EH (cell line): Measurements from ENCODE around the gene CALM3.
"Not testable (repeated sequence)": the region's sequence is repeated elsewhere in the genome, so short reads cannot be mapped to it uniquely, and the experiment has no call there.

Experiments
- DNase-seq: peaks from one replicate; pipeline ENCODE4 v3.0.0-alpha.2; 2015; ENCODE audit warnings: low read depth

Gene CALM3

GRCh38 chr19:46615966-46616365 lies 14.8 kb downstream of the CALM3 start:
- no peak for DNase-seq

- peak; percentile 77 for DNase-seq
Observed at GRCh38 chr19:46616631-46617322, 15.6 kb downstream of the CALM3 start.

DNA sequence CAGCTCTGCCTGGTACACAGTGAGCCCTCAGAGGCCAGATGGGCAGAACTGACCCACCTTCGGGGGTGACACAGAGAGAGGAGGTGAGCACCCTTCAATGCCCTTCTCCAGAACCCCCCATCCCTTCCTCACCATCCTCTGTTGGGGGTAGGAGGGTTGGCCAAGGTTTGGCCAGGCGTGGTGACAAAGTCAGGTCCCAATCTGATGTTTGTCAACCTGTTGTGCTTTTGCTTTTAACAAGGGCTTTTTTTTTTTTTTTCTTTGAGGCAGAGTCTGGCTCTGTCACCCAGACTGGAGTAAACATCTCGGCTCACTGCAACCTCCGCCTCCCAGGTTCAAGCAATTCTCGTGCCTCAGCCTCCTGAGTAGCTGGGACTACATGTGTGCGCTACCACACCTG lies 16.5 kb downstream of the CALM3 start:
- DNase-seq = no peak

- no peak for DNase-seq
Observed at GRCh38 chr19:46618670-46619231, 17.6 kb downstream of the CALM3 start.

DNA sequence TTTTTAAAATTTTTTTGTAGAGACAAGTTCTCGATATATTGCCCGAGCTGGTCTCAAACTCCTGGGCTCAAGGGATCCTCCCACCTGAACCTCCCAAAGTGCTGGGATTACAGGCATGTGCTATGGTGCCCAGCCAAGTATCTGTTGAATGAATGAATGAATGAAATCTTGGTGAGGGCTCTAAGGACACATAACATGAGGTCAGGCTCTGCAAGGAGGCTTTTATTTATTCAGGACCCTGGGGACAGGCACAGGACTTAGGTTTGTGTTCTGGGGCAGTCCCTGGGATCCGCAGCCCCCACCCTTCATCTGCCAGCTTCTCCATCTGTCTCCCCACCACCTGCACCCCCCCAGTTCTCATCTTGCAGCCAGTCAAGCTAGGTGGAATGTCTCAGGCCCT lies 19.1 kb downstream of the CALM3 start:
- DNase-seq = no peak

GRCh38 chr19:46620716-46621115 lies 19.6 kb downstream of the CALM3 start:
- peak; percentile 86 for DNase-seq

GRCh38 chr19:46621191-46622117 lies 20.3 kb downstream of the CALM3 start:
- DNase-seq = no peak

DNA sequence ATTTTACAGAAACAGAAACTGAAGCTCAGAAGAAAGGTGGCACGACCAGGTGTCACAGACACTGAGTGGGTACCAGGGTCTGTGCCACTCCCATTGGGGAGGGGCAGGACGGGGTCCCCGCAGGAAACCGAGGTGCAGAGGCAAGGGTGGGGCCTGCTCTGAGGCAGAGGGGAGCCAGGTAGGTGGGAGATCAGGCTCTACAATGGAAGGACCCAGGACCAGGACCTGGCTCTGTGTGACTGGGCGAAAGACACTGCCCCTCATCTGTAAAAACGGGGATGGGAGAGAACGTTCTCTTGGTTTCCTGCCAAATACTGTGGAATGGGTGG lies 21.0 kb downstream of the CALM3 start:
- no peak for DNase-seq

DNA sequence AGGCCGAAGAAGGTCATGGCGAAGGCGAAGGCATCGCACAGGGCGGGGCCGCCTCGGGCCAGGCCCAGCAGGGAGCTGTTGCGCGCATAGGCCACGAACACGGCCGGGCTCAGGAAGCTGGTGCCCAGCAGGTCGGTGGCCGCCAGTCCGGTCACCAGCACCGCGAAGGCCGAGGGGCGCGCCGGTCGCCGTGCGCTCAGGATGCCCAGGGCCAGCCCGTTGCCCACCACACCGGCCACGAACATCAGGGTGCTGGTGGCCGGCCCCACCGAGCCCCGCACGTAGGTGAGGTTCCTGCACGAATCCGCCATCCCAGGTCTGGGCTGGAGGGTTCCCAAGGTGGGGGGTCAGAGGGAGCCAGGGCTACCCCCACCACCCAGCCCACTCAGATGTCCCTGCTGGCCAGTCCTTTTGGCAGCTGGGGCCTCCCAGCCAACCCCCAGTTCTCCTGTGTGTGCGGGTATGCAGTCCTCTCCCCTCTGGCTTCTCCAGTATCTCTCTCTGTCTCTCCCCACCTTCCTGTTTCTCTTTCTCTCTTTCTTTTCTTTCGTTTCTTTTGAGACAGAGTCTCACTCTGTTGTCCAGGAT lies 22.9 kb downstream of the CALM3 start:
- DNase-seq = no peak

DNA sequence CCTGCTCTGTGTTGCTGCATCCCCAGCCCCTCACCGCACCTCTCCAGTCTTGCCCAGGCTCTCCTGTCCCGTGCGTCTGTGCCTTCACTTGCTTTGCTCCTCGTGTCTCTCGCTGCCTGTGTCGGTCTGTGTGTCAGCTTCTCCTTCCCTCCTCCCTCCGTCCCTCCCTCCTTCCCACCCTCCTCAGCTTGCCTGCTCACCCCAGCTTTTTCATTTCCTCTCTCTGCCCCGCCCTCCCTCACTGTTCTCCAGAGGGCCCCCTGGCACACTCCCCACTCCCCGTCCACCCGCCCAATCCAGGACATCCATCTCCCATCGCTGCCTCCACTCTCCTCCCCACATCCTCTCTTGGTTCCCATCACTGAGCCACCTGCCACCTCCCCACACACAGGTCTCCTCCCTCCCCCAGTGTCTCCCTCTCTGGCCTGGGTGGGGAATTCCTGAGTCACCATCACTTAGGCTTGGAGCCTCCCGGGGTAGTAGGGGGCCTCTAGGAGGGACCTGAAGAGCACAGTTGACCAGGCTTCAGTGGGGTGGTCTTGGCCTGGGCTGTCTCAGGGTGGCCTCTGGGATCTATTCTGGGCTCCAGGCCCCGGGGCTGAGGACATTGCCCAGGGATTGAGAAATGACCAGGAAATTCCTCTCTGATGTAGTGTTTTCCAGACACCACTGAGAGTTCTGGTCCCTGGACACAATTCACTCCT lies 24.0 kb downstream of the CALM3 start, which contains the start of gene PTGIR:
Gene PTGIR, minus strand, starts transcription at position 132 of the 704 bp plus-strand sequence. CDS start 864 bp downstream, outside the sequence.
- peak; percentile 94 for DNase-seq

- DNase-seq = no peak
Observed at GRCh38 chr19:46625731-46626130, 24.6 kb downstream of the CALM3 start.

DNA sequence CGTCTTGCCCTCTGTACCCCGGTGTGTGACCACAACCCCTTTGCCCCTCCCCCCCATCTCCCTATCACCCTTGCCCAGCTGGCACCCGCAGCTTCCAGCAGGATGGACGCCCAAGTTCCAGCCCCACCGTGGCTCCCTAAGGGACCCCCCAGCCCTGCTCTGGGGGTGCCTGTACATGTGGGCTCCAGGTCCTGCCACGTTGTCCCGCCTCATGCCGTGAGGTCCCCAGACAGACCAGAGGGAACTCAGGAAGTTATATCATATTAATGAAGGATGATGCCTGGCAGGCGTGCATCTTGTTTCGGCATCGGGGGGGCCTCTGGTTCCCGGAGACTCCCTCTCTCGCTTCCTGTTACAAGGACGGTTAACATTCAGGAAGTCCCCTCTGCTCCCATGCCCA lies 25.3 kb downstream of the CALM3 start:
- DNase-seq = no peak

GRCh38 chr19:46628970-46629369 lies 27.8 kb downstream of the CALM3 start:
- not testable (repeated sequence) for DNase-seq

GRCh38 chr19:46629546-46630025 lies 28.5 kb downstream of the CALM3 start:
- DNase-seq = no peak

DNA sequence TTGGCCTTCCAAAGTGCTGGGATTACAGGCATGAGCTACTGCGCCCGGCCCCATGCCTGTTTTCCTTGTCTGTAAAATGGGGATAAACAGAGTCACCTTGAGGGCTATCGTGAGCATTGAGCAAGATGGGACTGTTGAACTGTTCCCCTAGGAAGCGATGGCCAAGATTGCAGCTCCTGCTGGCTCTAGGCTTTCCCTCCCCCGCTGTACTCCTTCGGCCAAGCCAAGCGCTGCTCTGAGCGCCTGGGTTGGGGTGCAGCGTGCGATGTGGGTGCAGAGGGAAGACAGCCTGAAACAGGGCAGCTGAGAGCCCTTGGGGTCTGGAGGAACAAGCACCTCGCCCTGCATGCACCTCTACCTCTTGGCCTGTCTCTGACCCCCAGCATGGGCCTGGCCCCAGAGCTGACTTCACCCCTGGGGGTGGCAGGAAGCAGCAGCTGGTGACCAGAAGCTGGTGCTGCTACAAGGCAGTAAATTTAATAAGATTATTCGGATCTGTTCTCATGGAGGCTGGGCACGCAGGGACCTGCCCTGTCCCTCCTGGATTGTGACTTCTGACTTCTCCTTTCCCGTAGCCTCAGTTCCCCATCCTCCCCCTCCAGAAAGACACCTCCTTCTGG lies 29.6 kb downstream of the CALM3 start:
- peak; percentile 34 for DNase-seq

DNA sequence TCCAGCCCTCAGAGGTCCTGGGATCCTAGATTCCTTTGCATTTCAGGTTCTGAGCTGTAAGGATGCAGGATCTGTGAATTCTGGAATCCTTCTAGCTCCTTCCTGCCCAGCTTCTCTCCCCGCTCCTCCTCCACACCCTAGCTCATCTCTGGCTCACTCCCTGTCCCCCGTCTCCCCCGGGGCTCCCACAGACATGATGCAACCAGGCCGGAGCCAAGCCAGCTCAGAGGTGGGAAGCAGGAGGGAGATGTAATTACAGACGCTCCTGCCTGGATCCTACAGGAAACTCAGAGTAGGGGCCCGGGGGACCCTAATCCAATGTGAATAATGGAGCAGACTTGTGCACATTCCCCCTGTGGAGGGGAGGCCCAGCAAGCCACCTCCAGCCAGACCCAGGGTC lies 30.4 kb downstream of the CALM3 start:
- peak; percentile 84 for DNase-seq

- DNase-seq = no peak
Observed at GRCh38 chr19:46633130-46633529, 32.0 kb downstream of the CALM3 start.

GRCh38 chr19:46634045-46634655 lies 33.0 kb downstream of the CALM3 start:
- peak; percentile 89 for DNase-seq

DNA sequence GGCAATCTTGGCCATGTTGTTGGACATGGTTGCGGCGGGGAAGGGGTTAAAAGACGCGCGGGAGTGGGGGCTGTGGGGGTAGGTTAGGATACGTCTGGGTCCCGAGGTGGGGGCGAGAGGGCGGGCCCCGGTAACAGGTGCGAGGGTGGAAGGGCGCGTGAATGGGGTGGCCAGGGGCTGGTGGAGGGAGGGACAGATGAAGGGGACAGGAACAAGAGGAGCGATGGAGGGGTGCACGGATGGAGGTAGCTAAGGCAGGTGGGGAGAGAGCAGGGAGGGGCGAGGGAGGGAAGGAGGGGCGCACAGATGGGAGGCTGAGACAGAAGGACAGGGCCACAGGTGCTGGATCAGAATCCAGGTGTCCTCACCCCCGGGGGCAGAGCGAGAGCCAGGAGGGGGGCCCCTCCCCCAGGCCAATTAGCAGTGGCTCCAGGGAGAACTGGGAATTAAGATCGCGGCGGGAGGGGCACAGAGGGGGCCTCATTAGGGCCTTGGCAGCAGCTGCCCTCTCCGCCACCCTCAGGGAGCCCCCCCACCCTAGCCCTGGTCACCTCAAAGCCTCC lies 33.6 kb downstream of the CALM3 start:
- DNase-seq = no peak

GRCh38 chr19:46635920-46636761 lies 35.0 kb downstream of the CALM3 start, which contains the start of gene GNG8:
TSS of gene GNG8 (minus strand) at chr19:46636202. CDS start at chr19:46634682, 1,520 bp downstream.
- no peak for DNase-seq
